Measurements from ENCODE around the gene KLHL29.

The KLHL29 gene

DNA sequence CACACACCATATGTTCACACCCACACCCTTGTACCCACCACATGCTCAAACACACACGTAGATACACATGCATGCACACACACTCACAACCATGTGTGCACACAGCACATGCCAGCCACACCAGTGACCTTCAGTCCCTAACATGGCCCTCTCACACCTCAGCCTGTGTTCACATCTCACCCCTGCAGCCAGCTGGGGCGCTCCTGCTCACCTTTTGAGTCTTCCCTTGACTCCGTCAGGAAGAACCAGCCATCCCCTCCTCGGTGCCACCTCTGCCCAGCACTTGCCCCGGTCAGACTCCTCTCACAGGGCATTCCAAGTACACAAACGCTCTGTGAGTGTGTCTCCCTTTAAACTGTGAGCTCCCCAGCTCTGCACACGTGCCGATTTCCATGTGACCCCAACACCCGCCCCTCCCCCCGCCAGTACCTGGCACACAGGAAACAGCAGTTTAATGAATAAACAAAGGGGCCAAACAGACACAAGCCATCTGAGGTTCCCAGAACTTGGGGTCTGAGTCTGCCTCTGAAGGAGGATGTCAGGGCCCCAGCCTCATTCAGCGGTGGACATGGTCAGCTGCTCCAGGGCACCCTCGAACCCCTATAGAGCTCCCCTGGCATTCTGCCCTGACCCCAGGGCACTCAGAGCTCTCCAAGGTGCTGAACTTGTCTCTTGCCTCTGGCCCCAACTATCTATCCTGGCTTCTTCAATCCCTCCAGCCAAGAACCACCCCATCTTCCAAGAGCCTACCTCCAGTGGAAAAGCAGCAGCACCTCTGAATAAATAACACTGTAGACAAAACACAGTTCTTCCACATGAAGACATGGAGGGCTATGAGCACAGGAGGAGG is 289.1 kb downstream of the KLHL29 start:
- TF ChIP-seq, protein P1, sequence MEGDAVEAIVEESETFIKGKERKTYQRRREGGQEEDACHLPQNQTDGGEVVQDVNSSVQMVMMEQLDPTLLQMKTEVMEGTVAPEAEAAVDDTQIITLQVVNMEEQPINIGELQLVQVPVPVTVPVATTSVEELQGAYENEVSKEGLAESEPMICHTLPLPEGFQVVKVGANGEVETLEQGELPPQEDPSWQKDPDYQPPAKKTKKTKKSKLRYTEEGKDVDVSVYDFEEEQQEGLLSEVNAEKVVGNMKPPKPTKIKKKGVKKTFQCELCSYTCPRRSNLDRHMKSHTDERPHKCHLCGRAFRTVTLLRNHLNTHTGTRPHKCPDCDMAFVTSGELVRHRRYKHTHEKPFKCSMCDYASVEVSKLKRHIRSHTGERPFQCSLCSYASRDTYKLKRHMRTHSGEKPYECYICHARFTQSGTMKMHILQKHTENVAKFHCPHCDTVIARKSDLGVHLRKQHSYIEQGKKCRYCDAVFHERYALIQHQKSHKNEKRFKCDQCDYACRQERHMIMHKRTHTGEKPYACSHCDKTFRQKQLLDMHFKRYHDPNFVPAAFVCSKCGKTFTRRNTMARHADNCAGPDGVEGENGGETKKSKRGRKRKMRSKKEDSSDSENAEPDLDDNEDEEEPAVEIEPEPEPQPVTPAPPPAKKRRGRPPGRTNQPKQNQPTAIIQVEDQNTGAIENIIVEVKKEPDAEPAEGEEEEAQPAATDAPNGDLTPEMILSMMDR (conservative IDR thresholded peaks at IDR 0.05; ENCODE audit: low read depth) = no peak
- DNase-seq (ENCODE audit: low spot score) = no peak
- no peak overlapping the region for H3K27ac ChIP-seq
- CTCF ChIA-PET = no interaction called here
- POLR2A ChIA-PET (ENCODE audit: low non-redundant PET) = no interaction called here

DNA sequence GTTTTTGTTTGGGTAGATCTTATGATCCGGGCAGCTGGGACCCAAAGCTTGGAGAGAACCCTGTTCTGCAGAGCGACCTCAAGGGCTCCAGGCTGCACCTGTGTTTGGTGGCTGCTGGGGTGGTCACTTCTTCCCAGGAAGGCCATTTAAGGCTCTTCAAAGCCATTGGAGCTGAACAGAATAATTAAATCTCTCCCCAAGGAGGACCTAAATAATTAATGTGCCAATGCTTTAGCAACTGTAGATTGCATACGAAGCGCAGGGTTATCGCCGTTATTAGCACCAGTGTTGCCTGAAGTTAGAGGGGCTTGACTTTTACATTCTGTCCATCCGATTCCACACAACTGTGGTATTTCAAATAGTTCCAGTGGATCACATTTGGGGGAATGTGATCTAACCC is 290.5 kb downstream of the KLHL29 start:
- DNase-seq (ENCODE audit: low spot score) = no peak
- POLR2A ChIA-PET (ENCODE audit: low non-redundant PET) = no interaction called here
- CTCF ChIA-PET = no interaction called here
- TF ChIP-seq, protein P1 (conservative IDR thresholded peaks at IDR 0.05; ENCODE audit: low read depth) = no peak
- no peak overlapping the region for H3K27ac ChIP-seq

DNA sequence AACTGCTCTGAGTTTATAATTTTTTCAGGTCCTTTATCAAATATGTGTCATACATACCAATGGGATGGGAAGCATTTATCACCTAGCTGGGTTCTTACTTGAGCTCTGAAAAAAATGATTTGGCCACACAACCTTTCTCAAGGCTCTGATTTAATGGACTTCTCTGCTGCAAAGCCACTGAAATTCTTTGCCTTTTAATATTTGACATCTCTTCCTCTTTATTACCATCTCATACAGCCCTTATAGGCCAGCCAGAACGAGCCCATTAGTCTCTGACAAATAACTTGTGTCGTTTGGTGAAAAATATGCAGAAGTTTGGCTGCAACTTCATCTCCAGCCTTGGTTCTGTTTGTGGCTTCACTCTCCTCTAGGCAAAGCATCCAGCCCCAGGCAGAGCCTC is 292.9 kb downstream of the KLHL29 start:
- ChIA-PET CTCF (no interaction called here), POLR2A (ENCODE audit: low non-redundant PET) (no interaction called here)
- TF ChIP-seq, protein P1 (conservative IDR thresholded peaks at IDR 0.05; ENCODE audit: low read depth) = no peak
- no peak for DNase-seq (ENCODE audit: low spot score)
- no peak overlapping the region for H3K27ac ChIP-seq

DNA sequence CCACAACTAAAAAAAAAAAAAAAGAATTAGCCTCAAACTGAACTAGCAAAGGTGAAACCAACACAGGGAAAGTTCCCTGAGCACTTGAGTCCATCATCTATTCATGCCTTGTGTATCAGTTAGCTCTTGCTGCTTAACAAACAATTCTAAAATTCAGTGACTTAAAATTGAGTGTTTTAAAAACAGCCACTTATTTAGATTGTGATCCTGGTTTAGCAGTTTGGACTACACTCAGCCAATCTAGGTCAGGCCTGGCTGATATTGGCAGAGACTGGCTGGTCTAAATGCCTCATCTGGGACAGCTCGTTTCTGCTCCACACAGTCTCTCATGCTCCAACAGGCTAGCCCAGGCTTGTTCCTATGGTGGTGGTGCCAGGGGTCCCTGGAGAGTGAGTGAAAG is 294.1 kb downstream of the KLHL29 start:
- TF ChIP-seq, protein P1 (conservative IDR thresholded peaks at IDR 0.05; ENCODE audit: low read depth) = no peak
- H3K27ac ChIP-seq = no peak overlapping the region
- POLR2A ChIA-PET (ENCODE audit: low non-redundant PET) = no interaction called here
- CTCF ChIA-PET = no interaction called here
- no peak for DNase-seq (ENCODE audit: low spot score)

DNA sequence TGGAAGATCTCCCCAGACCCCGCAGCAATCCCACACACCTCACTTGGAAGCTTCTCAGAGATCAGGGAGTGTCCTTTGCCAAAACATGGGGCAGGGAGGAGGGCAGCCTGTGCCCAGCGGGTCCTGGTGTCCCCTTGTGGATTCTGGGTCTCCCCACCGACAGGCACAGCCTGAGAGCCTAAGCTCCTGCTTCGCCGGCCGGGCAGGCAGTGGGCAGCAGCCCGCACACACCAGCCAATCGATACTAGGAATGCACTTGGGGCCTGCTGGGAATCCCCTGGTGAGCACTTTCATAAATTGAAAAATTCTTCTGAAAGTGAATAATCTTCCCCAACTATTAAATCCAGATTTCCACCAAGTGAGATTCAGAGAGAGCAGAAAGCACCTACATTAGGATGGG is 296.0 kb downstream of the KLHL29 start:
- CTCF ChIA-PET = no interaction called here
- H3K27ac ChIP-seq = no peak overlapping the region
- TF ChIP-seq, protein P1 (conservative IDR thresholded peaks at IDR 0.05; ENCODE audit: low read depth) = no peak
- POLR2A ChIA-PET (ENCODE audit: low non-redundant PET) = no interaction called here
- DNase-seq (ENCODE audit: low spot score) = no peak

DNA sequence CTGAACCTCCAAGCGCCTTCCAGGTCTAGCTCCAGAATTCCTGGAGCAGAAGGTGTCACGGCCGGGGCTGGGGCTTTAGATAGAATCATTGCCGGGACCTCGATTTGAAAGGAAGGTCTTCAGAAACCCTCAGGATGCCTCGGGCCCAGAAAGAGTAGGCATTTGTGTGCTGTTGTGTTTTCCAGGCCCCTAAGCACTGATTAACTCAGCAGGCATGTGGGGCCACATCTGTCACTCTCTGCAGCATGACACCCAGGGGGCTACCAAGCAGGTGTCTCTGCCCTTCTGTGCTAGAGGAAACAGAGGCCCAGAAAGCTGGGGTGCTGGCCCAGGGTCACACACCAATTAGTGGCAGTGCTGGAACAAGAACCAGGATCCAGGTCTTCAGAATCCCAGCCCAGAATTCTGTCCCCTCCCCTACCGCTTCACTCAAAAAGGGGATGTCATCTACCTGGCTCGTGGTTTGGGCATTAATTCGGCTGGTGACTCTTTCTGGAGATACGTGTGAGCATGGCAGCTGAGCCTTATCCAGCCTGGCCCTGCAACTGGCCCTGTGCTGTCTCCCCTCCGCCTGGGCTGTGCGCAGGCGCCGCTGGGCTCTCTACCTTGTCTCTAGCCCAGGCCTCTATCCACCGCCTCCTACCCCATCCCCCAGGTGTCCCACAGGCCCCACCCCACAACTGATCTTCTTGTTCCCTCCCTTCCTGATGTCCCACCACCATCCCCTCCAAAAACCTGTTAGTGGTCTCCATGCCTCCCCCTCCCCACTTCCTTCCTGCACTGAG is 296.6 kb downstream of the KLHL29 start:
- no peak overlapping the region for H3K27ac ChIP-seq
- CTCF ChIA-PET = no interaction called here
- no peak for DNase-seq (ENCODE audit: low spot score)

More for the DNA sequence above, 296.6 kb downstream of the KLHL29 start:
- TF ChIP-seq, protein P1 (conservative IDR thresholded peaks at IDR 0.05; ENCODE audit: low read depth) = no peak
- POLR2A ChIA-PET (ENCODE audit: low non-redundant PET) = no interaction called here

Measured in RWPE1 (cell line).